DND-41 (cell line): ENCODE measurements around the gene CACNA2D3.

Experiments
- CTCF ChIP-seq: IDR thresholded peaks from 2 replicates; pipeline ENCODE4 v1.5.1; 2012; ENCODE audit warnings: borderline replicate concordance, low read length, moderate library complexity, mild to moderate bottlenecking; ENCODE audit not compliant: poor library complexity, severe bottlenecking; ENCODE audit errors: extremely low read depth
- EZH2 ChIP-seq: IDR thresholded peaks from 3 replicates; pipeline ENCODE4 v1.6.1; 2012; ENCODE audit warnings: borderline replicate concordance, low read depth, mild to moderate bottlenecking, moderate library complexity, low read length, inconsistent platforms; ENCODE audit not compliant: severe bottlenecking

DNA sequence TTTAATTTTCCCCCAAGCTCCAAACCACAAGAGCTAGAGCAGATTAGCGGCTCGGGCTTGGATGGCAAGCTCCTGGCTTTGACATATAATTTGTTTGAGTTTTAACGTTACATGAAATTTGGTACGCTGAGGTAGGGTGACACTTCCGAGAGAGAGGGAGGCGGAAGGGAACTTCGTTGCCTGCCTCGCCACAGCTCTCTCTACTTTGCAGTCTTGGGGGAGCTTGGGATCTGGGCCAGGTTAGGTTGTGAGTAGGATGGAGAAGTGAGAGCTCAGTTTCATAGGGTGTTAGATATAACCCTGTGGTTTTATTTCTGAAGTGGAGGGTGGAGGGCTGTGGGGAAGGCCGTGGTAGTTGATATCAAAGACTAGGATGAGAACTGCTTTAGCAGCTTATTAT is 765.8 kb downstream of the CACNA2D3 start:
- no peak for TF ChIP-seq EZH2
- TF ChIP-seq CTCF, result no peak
